Thyroid gland (tissue), 4 donors: ENCODE results near the gene BPIFB4.

Experiments used
- POLR2A ChIP-seq, 2 donors: fragments of 450-650 bp; IDR thresholded peaks; one replicate each; pipeline ENCODE4 v1.6.1; 2017; ENCODE audit warnings: antibody characterized with exemption in 2 of 2, mild to moderate bottlenecking in 2 of 2, moderate library complexity in 1 of 2
- TF ChIP-seq, protein P1 (sequence below), 6 experiments: fragments of 200-600 bp in 3 of 6; fragments of 450-650 bp in 3 of 6; sonication (generic) in 3 of 6; IDR thresholded peaks; one replicate each; pipeline ENCODE4 v1.5.1; 2016 to 2019; ENCODE audit warnings: antibody characterized with exemption in 6 of 6, mild to moderate bottlenecking in 2 of 6, inconsistent platforms in 1 of 6, moderate library complexity in 1 of 6

DNA sequence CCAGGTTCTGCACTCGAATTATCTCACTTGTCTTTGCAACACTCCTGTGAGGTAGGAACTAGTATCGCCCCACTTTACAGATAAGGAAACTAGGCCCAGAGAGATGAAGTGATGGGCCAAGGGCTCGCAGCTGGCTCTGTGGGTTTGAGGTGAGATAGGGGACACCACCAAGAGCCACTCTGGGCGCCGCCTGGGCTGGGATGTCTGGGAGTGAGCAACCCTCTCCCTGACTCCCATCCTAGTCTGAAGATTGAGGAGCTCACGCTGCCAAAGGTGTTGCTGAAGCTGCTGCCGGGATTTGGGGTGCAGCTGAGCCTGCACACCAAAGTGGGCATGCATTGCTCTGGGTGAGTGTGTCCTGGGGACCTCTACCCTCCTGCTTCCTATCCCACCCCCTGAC, 20.3 kb upstream of the BPIFB4 start:
- TF ChIP-seq POLR2A (IDR thresholded peaks at IDR 0.05): no peak
- TF ChIP-seq, protein P1, sequence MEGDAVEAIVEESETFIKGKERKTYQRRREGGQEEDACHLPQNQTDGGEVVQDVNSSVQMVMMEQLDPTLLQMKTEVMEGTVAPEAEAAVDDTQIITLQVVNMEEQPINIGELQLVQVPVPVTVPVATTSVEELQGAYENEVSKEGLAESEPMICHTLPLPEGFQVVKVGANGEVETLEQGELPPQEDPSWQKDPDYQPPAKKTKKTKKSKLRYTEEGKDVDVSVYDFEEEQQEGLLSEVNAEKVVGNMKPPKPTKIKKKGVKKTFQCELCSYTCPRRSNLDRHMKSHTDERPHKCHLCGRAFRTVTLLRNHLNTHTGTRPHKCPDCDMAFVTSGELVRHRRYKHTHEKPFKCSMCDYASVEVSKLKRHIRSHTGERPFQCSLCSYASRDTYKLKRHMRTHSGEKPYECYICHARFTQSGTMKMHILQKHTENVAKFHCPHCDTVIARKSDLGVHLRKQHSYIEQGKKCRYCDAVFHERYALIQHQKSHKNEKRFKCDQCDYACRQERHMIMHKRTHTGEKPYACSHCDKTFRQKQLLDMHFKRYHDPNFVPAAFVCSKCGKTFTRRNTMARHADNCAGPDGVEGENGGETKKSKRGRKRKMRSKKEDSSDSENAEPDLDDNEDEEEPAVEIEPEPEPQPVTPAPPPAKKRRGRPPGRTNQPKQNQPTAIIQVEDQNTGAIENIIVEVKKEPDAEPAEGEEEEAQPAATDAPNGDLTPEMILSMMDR (IDR thresholded peaks at IDR 0.05): no peak
